A549 (cell line): ENCODE results near the gene PTPRN2. TPM values are rescaled to one million over a fixed set of nuclear protein-coding genes. Genes with fewer than 3 reads are reported as not detected.

ENCODE experiments used
- ATAC-seq, 2 experiments: fragments of 200-7000 bp in 1 of 2; fragments of >200 bp in 1 of 2; cut with Nextera tagmentation in 1 of 2; cut with Tn5 transposase in 1 of 2; 3 replicates each; pipeline versions ENCODE4 v1.8.0 to v1.9.1; 2018 to 2020; ENCODE audit warnings: mild to moderate bottlenecking in 1 of 2, moderate library complexity in 1 of 2
- CTCF ChIA-PET: fragments of 300-600 bp; sonication (Branson Sonifier 250); formaldehyde crosslinking; extraction: SDS; loops from one replicate; lab custom pipeline; 2021; ENCODE audit warnings: antibody characterized with exemption, inconsistent platforms; lab: Yijun Ruan, JAX
- POLR2A ChIA-PET: fragments of 350-600 bp; formaldehyde crosslinking; extraction: SDS; loops from one replicate; lab custom pipeline; 2021; ENCODE audit warnings: antibody characterized with exemption, inconsistent platforms; lab: Yijun Ruan, JAX
- DNase-seq, 2 experiments: peaks; one replicate each; pipeline versions ENCODE4 v3.0.0 to v3.0.0-alpha.2; 2011 to 2016; ENCODE audit warnings: low read depth in 1 of 2, low spot score in 1 of 2
- FAIRE-seq: peaks from 2 replicates; lab custom pipeline; 2011; peaks lifted over from hg19 to GRCh38; lab: Jason Lieb, UNC
- H3K27ac ChIP-seq, 2 experiments: fragments of >200 bp; sonication (Bioruptor Twin); formaldehyde crosslinking; 3 replicates each; pipeline ENCODE4 v1.5.1; 2016 to 2017
- H3K4me1 ChIP-seq: fragments of >200 bp; sonication (Bioruptor Twin); formaldehyde crosslinking; 3 replicates; pipeline ENCODE4 v1.6.1; 2016
- H3K4me2 ChIP-seq: fragments of >200 bp; sonication (Bioruptor Twin); formaldehyde crosslinking; 3 replicates; pipeline ENCODE4 v1.6.1; 2016
- H3K4me3 ChIP-seq: fragments of >200 bp; sonication (Bioruptor Twin); formaldehyde crosslinking; 3 replicates; pipeline ENCODE4 v1.5.1; 2016
- H3K9me3 ChIP-seq: fragments of >200 bp; sonication (Bioruptor Twin); formaldehyde crosslinking; 3 replicates; pipeline ENCODE4 v1.6.1; 2016
- CBX2 ChIP-seq: fragments of 200-600 bp; sonication (generic); IDR thresholded peaks from 2 replicates; pipeline ENCODE4 v1.6.1; 2016; ENCODE audit warnings: low read depth, mild to moderate bottlenecking, borderline replicate concordance
- CBX8 ChIP-seq: fragments of 200-600 bp; sonication (generic); IDR thresholded peaks from 2 replicates; pipeline ENCODE4 v1.6.1; 2016
- CHD4 ChIP-seq: fragments of 200-600 bp; sonication (generic); IDR thresholded peaks from 2 replicates; pipeline ENCODE4 v1.6.1; 2016; ENCODE audit warnings: antibody characterized with exemption, mild to moderate bottlenecking, borderline replicate concordance
- EHMT2 ChIP-seq: fragments of 200-600 bp; sonication (generic); IDR thresholded peaks from 2 replicates; pipeline ENCODE4 v1.6.1; 2016; ENCODE audit warnings: antibody characterized with exemption, low read depth, mild to moderate bottlenecking, moderate library complexity
- FOSB ChIP-seq: fragments of 250-450 bp; sonication (Bioruptor Pico); IDR thresholded peaks from 2 replicates; pipeline ENCODE4 v1.5.0; 2020; ENCODE audit warnings: mild to moderate bottlenecking, moderate library complexity
- FOXS1 ChIP-seq: fragments of 250-450 bp; sonication (Bioruptor Pico); IDR thresholded peaks from 2 replicates; pipeline ENCODE4 v1.5.0; 2020; ENCODE audit warnings: mild to moderate bottlenecking, moderate library complexity
- HDAC2 ChIP-seq: fragments of 200-600 bp; sonication (generic); IDR thresholded peaks from 2 replicates; pipeline ENCODE4 v1.6.1; 2016
- HEYL ChIP-seq: fragments of 250-450 bp; sonication (Bioruptor Pico); IDR thresholded peaks from 2 replicates; pipeline ENCODE4 v1.8.0; 2021; ENCODE audit warnings: mild to moderate bottlenecking, moderate library complexity
- HOXB5 ChIP-seq: fragments of 250-450 bp; sonication (Bioruptor Pico); IDR thresholded peaks from 2 replicates; pipeline ENCODE4 v1.5.0; 2020; ENCODE audit warnings: mild to moderate bottlenecking, moderate library complexity
- JUN ChIP-seq, 2 experiments: fragments of >200 bp; sonication (Bioruptor Twin); formaldehyde crosslinking; IDR thresholded peaks; 2 replicates in 1 of 2; 3 replicates in 1 of 2; pipeline ENCODE4 v1.6.1; 2016 to 2017
- KDM5A ChIP-seq: fragments of 200-600 bp; sonication (generic); IDR thresholded peaks from 2 replicates; pipeline ENCODE4 v1.6.1; 2016; ENCODE audit warnings: antibody characterized with exemption, mild to moderate bottlenecking
- MYC ChIP-seq: IDR thresholded peaks from 2 replicates; pipeline ENCODE4 v1.6.1; 2012; ENCODE audit warnings: mild to moderate bottlenecking, inconsistent platforms, low read length, improper control_type of control experiment, borderline replicate concordance
- NR3C1 ChIP-seq: fragments of >200 bp; sonication (Bioruptor Twin); formaldehyde crosslinking; IDR thresholded peaks from 3 replicates; pipeline ENCODE4 v1.6.1; 2017
- POLR2AphosphoS2 ChIP-seq: conservative IDR thresholded peaks from 2 replicates; pipeline ENCODE4 v1.6.1; 2012; ENCODE audit warnings: low read length, improper control_type of control experiment, inconsistent platforms
- SREBF2 ChIP-seq: fragments of 450-650 bp; IDR thresholded peaks from 2 replicates; pipeline ENCODE4 v1.6.1; 2014; ENCODE audit warnings: mild to moderate bottlenecking, moderate library complexity
- TFCP2L1 ChIP-seq: fragments of 250-450 bp; sonication (Bioruptor Pico); IDR thresholded peaks from 2 replicates; pipeline ENCODE4 v1.5.0; 2021; ENCODE audit warnings: mild to moderate bottlenecking
- TP53 ChIP-seq: fragments of 250-450 bp; sonication (Bioruptor Pico); IDR thresholded peaks from 2 replicates; pipeline ENCODE4 v1.5.0; 2021; ENCODE audit warnings: mild to moderate bottlenecking, moderate library complexity
- ZNF302 ChIP-seq: fragments of 250-450 bp; sonication (Bioruptor Pico); IDR thresholded peaks from 2 replicates; pipeline ENCODE4 v1.9.0; 2021; ENCODE audit warnings: inconsistent platforms, mild to moderate bottlenecking, moderate library complexity
- WGBS: methylation state at CpG from one replicate; pipeline ENCODE4 v1.1.6; 2017; ENCODE audit errors: missing lambda C conversion rate; 5-methylcytosine and 5-hydroxymethylcytosine counted together
- polyA plus RNA-seq, 4 experiments: library from polyadenylated mRNA; depleted of rRNA in 3 of 4; stranded (reverse); fragments of >200 nt; fragmentation: RNase III in 1 of 4; extraction: RNeasy Plus Mini Kit Qiagen cat#74134 plus additional on column Dnase treatment in 1 of 4; gene quantifications; 2 replicates in 3 of 4; 3 replicates in 1 of 4; pipeline ENCODE4 v1.2.3, GENCODE V29; 2011 to 2017
- TF ChIP-seq, protein P1 (sequence below): fragments of 200-600 bp; sonication (generic); IDR thresholded peaks from 2 replicates; pipeline ENCODE4 v1.6.1; 2016; ENCODE audit warnings: antibody characterized with exemption, mild to moderate bottlenecking, moderate library complexity
- TF ChIP-seq, protein P2 (sequence below): fragments of 150-350 bp; IDR thresholded peaks from 2 replicates; pipeline ENCODE4 v1.6.1; 2014; ENCODE audit warnings: low read depth, mild to moderate bottlenecking, low read length
- TF ChIP-seq, protein P3 (sequence below): IDR thresholded peaks from 2 replicates; pipeline ENCODE4 v1.6.1; 2012
- TF ChIP-seq, protein P4 (sequence below): fragments of 450-650 bp; IDR thresholded peaks from 2 replicates; pipeline ENCODE4 v1.6.1; 2014; ENCODE audit warnings: antibody characterized with exemption
- TF ChIP-seq, protein P5 (sequence below): fragments of >200 bp; sonication (Bioruptor Twin); formaldehyde crosslinking; IDR thresholded peaks from 3 replicates; pipeline ENCODE4 v1.5.1; 2016

Gene PTPRN2
- polyA plus RNA-seq, 2 of the 4 experiments (the other 2 are of a cell fraction) = 0.41 to 1.2 TPM

DNA sequence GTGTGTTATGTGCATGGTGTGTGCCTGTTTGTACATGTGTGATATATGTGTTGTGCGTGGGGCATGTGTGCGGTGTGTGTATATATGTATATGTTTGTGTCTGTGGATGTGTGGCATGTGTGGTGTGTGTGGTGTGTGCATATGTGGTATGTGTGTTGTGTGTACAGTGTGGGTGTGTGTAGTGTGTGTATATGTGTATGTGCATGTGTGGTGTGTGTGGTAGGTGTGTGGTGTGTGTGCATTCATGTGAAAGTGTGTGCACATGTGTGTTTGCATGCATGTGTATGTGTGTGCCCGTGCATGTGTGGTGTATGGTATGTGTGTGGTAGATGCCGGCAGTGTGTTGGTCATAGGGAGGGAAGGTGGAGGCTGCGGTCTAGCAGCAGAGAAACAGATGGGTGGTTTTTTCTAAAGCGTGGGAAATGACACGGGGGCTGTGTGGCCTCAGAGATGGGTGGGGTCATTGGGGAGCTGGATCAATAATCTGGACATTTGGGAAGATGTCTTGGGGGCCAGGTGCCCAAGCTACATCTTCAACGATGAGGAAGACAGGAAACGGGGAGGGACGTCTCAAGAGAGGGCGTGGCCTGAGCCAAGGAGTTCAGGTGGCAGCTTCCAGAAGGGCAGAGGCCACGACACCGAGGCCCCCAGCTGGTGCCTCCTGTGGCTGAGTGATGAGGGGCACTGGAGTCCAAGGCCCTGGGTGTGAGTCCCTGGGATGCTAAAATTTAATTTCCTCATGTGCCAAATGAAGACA lies 769.5 kb downstream of the PTPRN2 start:
- FAIRE-seq (no peak), DNase-seq (no peak), ATAC-seq (no peak)
- TF ChIP-seq, protein P1, sequence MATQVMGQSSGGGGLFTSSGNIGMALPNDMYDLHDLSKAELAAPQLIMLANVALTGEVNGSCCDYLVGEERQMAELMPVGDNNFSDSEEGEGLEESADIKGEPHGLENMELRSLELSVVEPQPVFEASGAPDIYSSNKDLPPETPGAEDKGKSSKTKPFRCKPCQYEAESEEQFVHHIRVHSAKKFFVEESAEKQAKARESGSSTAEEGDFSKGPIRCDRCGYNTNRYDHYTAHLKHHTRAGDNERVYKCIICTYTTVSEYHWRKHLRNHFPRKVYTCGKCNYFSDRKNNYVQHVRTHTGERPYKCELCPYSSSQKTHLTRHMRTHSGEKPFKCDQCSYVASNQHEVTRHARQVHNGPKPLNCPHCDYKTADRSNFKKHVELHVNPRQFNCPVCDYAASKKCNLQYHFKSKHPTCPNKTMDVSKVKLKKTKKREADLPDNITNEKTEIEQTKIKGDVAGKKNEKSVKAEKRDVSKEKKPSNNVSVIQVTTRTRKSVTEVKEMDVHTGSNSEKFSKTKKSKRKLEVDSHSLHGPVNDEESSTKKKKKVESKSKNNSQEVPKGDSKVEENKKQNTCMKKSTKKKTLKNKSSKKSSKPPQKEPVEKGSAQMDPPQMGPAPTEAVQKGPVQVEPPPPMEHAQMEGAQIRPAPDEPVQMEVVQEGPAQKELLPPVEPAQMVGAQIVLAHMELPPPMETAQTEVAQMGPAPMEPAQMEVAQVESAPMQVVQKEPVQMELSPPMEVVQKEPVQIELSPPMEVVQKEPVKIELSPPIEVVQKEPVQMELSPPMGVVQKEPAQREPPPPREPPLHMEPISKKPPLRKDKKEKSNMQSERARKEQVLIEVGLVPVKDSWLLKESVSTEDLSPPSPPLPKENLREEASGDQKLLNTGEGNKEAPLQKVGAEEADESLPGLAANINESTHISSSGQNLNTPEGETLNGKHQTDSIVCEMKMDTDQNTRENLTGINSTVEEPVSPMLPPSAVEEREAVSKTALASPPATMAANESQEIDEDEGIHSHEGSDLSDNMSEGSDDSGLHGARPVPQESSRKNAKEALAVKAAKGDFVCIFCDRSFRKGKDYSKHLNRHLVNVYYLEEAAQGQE = no peak
- TF ChIP-seq CBX2 (no peak), TFCP2L1 (CRISPR knock-in tag) (no peak), HEYL (CRISPR knock-in tag) (no peak), HDAC2 (no peak), MYC (no peak), HOXB5 (CRISPR knock-in tag) (no peak), CBX8 (no peak), NR3C1 (no peak), CHD4 (no peak), JUN (IDR thresholded peaks at IDR 0.05) (no peak), POLR2AphosphoS2 (no peak), ZNF302 (no peak)
- TF ChIP-seq, protein P2, sequence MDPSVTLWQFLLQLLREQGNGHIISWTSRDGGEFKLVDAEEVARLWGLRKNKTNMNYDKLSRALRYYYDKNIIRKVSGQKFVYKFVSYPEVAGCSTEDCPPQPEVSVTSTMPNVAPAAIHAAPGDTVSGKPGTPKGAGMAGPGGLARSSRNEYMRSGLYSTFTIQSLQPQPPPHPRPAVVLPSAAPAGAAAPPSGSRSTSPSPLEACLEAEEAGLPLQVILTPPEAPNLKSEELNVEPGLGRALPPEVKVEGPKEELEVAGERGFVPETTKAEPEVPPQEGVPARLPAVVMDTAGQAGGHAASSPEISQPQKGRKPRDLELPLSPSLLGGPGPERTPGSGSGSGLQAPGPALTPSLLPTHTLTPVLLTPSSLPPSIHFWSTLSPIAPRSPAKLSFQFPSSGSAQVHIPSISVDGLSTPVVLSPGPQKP = no peak
- CTCF ChIA-PET = interaction anchor here (0.8 kb wide), 1 partner anchor 10 kb away, joined by 3 read pairs; no protein-coding TSS in a partner anchor
- 54% methylated on average over 13 of the region's 13 CpGs for WGBS
- H3K4me1 ChIP-seq = no peaks in the 10 kb centered on the region
- H3K4me3 ChIP-seq = no peak overlapping the region
- no peak overlapping the region for H3K27ac ChIP-seq
- H3K9me3 ChIP-seq = no peaks in the 10 kb centered on the region
- no peak overlapping the region for H3K4me2 ChIP-seq
- POLR2A ChIA-PET = no interaction called here

DNA sequence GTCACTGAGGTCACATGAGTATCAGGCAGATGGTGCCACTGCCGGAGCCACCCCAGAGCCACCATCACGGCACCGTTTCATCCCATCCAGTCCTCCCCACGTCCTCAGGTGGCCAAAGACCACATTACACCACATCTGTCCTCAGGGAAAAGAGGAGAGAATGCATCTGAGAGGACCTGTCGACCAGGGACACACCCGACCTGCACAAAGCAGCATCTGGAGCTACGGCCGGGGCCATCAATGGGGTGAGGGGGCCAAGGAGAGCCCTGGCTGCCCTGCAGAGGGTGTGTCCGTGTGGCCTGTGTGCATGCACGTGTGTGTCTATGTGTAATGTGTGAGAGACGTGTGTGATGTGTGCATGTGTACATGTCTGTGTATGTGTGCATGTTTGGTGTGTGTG lies 770.2 kb downstream of the PTPRN2 start:
- Histone ChIP-seq H3K4me3 (no peak overlapping the region), H3K9me3 (no peaks in the 10 kb centered on the region), H3K4me2 (no peak overlapping the region), H3K4me1 (no peaks in the 10 kb centered on the region), H3K27ac (no peak overlapping the region)
- CTCF ChIA-PET = interaction anchor here (0.6 kb wide), 2 partner anchors 62 to 548 kb away, joined by 3 read pairs; no protein-coding TSS in a partner anchor
- DNase-seq (no peak), FAIRE-seq (no peak), ATAC-seq (no peak)
- POLR2A ChIA-PET = no interaction called here
- 26% methylated on average over 11 of the region's 11 CpGs for WGBS
- TF ChIP-seq EHMT2 = no peak
- no peak for TF ChIP-seq HEYL (CRISPR knock-in tag)
- TF ChIP-seq, protein P3, sequence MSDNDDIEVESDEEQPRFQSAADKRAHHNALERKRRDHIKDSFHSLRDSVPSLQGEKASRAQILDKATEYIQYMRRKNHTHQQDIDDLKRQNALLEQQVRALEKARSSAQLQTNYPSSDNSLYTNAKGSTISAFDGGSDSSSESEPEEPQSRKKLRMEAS = no peak
- no peak for TF ChIP-seq SREBF2
- TF ChIP-seq CBX2 = no peak
- TF ChIP-seq, protein P4, sequence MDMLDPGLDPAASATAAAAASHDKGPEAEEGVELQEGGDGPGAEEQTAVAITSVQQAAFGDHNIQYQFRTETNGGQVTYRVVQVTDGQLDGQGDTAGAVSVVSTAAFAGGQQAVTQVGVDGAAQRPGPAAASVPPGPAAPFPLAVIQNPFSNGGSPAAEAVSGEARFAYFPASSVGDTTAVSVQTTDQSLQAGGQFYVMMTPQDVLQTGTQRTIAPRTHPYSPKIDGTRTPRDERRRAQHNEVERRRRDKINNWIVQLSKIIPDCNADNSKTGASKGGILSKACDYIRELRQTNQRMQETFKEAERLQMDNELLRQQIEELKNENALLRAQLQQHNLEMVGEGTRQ = no peak
- no peak for TF ChIP-seq POLR2AphosphoS2
- TF ChIP-seq TP53 (CRISPR knock-in tag) = no peak
- TF ChIP-seq, protein P5, sequence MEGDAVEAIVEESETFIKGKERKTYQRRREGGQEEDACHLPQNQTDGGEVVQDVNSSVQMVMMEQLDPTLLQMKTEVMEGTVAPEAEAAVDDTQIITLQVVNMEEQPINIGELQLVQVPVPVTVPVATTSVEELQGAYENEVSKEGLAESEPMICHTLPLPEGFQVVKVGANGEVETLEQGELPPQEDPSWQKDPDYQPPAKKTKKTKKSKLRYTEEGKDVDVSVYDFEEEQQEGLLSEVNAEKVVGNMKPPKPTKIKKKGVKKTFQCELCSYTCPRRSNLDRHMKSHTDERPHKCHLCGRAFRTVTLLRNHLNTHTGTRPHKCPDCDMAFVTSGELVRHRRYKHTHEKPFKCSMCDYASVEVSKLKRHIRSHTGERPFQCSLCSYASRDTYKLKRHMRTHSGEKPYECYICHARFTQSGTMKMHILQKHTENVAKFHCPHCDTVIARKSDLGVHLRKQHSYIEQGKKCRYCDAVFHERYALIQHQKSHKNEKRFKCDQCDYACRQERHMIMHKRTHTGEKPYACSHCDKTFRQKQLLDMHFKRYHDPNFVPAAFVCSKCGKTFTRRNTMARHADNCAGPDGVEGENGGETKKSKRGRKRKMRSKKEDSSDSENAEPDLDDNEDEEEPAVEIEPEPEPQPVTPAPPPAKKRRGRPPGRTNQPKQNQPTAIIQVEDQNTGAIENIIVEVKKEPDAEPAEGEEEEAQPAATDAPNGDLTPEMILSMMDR = no peak
- no peak for TF ChIP-seq FOSB
- TF ChIP-seq KDM5A = no peak
- TF ChIP-seq FOXS1 (CRISPR knock-in tag) = no peak
